ENCODE data around the gene RIN1. TPM values are rescaled to one million over a fixed set of nuclear protein-coding genes. Genes with fewer than 3 reads are reported as not detected.
A peak's percentile ranks its signal among the peaks of the same experiment; 100 is the strongest.

RIN1 gene
- total and polyA plus RNA-seq, 7 experiments from 2014 or later, result 1.4 to 22.9 (median 9.1) TPM

GRCh38 chr11:66328302-66329144 lies 7.7 kb downstream of the RIN1 start:
- intact Hi-C loops (cut with micrococcal nuclease), result loop anchor here (1.0 to 5.0 kb wide), 8 partner anchors 10 to 106 kb away; partner anchors contain the start of genes BRMS1 (in 1 of the 2) and SLC29A2 (in 1 of the 2)
- peak overlapping the region; percentile 18 to 81 (median 68) for H3K4me3 Mint-ChIP-seq
- ChIA-PET CTCF (interaction anchor here (0.7 to 4.7 kb wide), 5 partner anchors 12 to 60 kb away, joined by 3 to 52 read pairs (median 3); no protein-coding TSS in a partner anchor), POLR2A (interaction anchor here (1.0 to 3.0 kb wide), 3 partner anchors 11 to 16 kb away, joined by 3 to 25 read pairs (median 4); partner anchors contain the start of genes BRMS1 and CD248)
- ATAC-seq (peak; percentile 89), DNase-seq (peak; percentile 72 to 88 (median 80))
- H3K27me3 Mint-ChIP-seq, result no peaks in the 10 kb centered on the region
- H3K9me3 Mint-ChIP-seq, result peaks cover 0 to 2% (median 0%) of the 10 kb centered on the region in 11 donors
- Histone ChIP-seq H3K27ac (ENCODE audit: low read depth, low read length) (peak overlapping the region; percentile 82), H3K27me3 (ENCODE audit: control insufficient read depth in 2 of 2, insufficient read depth in 2 of 2, low read length in 2 of 2) (no peaks in the 10 kb centered on the region), H3K36me3 (ENCODE audit: control insufficient read depth in 2 of 3, insufficient read depth in 3 of 3, low read length in 3 of 3) (peaks cover 0 to 13% (median 0%) of the 10 kb centered on the region in 3 experiments), H3K9me3 (ENCODE audit: control insufficient read depth in 2 of 3, low read length in 3 of 3) (no peaks in the 10 kb centered on the region), H3K4me3 (ENCODE audit: low read length) (peak overlapping the region; percentile 36), H3K4me1 (ENCODE audit: control insufficient read depth in 2 of 2, insufficient read depth in 2 of 2, low read length in 2 of 2) (peaks cover 26 to 40% of the 10 kb centered on the region in 2 donors)
- peak overlapping the region; percentile 65 to 97 (median 91) for H3K27ac Mint-ChIP-seq
- H3K4me1 Mint-ChIP-seq, result peaks cover 25 to 49% (median 46%) of the 10 kb centered on the region in 7 donors
- peaks cover 0 to 4% (median 0%) of the 10 kb centered on the region in 5 donors for H3K36me3 Mint-ChIP-seq

GRCh38 chr11:66328031-66328301 lies 8.3 kb downstream of the RIN1 start:
- Mint-ChIP-seq H3K4me3 (peak overlapping the region; percentile 18 to 81 (median 68)), H3K9me3 (peaks cover 0 to 5% (median 0%) of the 10 kb centered on the region in 11 donors), H3K27ac (peak overlapping the region; percentile 65 to 97 (median 91)), H3K36me3 (peaks cover 0 to 4% (median 0%) of the 10 kb centered on the region in 5 donors), H3K27me3 (no peaks in the 10 kb centered on the region), H3K4me1 (peaks cover 27 to 55% (median 48%) of the 10 kb centered on the region in 7 donors)
- peaks cover 0 to 8% (median 0%) of the 10 kb centered on the region in 3 experiments for H3K36me3 ChIP-seq (ENCODE audit: control insufficient read depth in 2 of 3, insufficient read depth in 3 of 3, low read length in 3 of 3)
- POLR2A ChIA-PET, result interaction anchor here (3.0 kb wide), 1 partner anchor 16 kb away, joined by 25 read pairs; no protein-coding TSS in a partner anchor
- H3K27me3 ChIP-seq (ENCODE audit: control insufficient read depth in 2 of 2, insufficient read depth in 2 of 2, low read length in 2 of 2), result no peaks in the 10 kb centered on the region
- ATAC-seq (peak; percentile 74), DNase-seq (no peak)
- H3K4me1 ChIP-seq (ENCODE audit: control insufficient read depth in 2 of 2, insufficient read depth in 2 of 2, low read length in 2 of 2), result peaks cover 26 to 40% of the 10 kb centered on the region in 2 donors
- intact Hi-C loops (cut with micrococcal nuclease), result loop anchor here (1.0 to 5.0 kb wide), 8 partner anchors 10 to 106 kb away; partner anchors contain the start of genes BRMS1 (in 1 of the 2) and SLC29A2 (in 1 of the 2)
- CTCF ChIA-PET, result no interaction called here
- no peaks in the 10 kb centered on the region for H3K9me3 ChIP-seq (ENCODE audit: control insufficient read depth in 2 of 3, low read length in 3 of 3)
- H3K27ac ChIP-seq (ENCODE audit: low read depth, low read length), result peak overlapping the region; percentile 82
- peak overlapping the region; percentile 4 for H3K4me3 ChIP-seq (ENCODE audit: low read length)

- DNase-seq (no peak), ATAC-seq (no peak)
- Mint-ChIP-seq H3K9me3 (peaks cover 0 to 5% (median 0%) of the 10 kb centered on the region in 11 donors), H3K4me3 (peak overlapping the region; percentile 18 to 81 (median 67)), H3K27ac (peak overlapping the region; percentile 65 to 97 (median 91)), H3K4me1 (peaks cover 29 to 60% (median 49%) of the 10 kb centered on the region in 7 donors), H3K27me3 (no peaks in the 10 kb centered on the region), H3K36me3 (no peaks in the 10 kb centered on the region)
- CTCF ChIA-PET, result interaction anchor here (1.3 to 1.6 kb wide), 3 partner anchors 10 to 61 kb away, joined by 8 to 31 read pairs (median 14); partner anchors contain the start of gene CD248
- Histone ChIP-seq H3K36me3 (ENCODE audit: control insufficient read depth in 2 of 3, insufficient read depth in 3 of 3, low read length in 3 of 3) (peaks cover 0 to 3% (median 0%) of the 10 kb centered on the region in 3 experiments), H3K4me1 (ENCODE audit: control insufficient read depth in 2 of 2, insufficient read depth in 2 of 2, low read length in 2 of 2) (peaks cover 26 to 40% of the 10 kb centered on the region in 2 donors), H3K27me3 (ENCODE audit: control insufficient read depth in 2 of 2, insufficient read depth in 2 of 2, low read length in 2 of 2) (no peaks in the 10 kb centered on the region), H3K9me3 (ENCODE audit: control insufficient read depth in 2 of 3, low read length in 3 of 3) (no peaks in the 10 kb centered on the region), H3K4me3 (ENCODE audit: low read length) (peak overlapping the region; percentile 4), H3K27ac (ENCODE audit: low read depth, low read length) (peak overlapping the region; percentile 82)
- POLR2A ChIA-PET, result interaction anchor here (0.6 to 4.0 kb wide), 6 partner anchors 10 to 38 kb away, joined by 3 to 89 read pairs (median 4); partner anchors contain the start of genes BRMS1, CD248 and YIF1A
- intact Hi-C loops (cut with micrococcal nuclease), result loop anchor here (1.0 to 5.0 kb wide), 8 partner anchors 9 to 105 kb away; partner anchors contain the start of genes BRMS1 (in 1 of the 2) and SLC29A2 (in 1 of the 2)
Measured at GRCh38 chr11:66327171-66328030, 8.8 kb downstream of the RIN1 start.

GRCh38 chr11:66326261-66327111 lies 9.7 kb downstream of the RIN1 start:
- ATAC-seq (no peak), DNase-seq (peak in 7 of 9 donors; percentile 44 to 60 (median 58))
- peaks cover 30 to 69% (median 56%) of the 10 kb centered on the region in 7 donors for H3K4me1 Mint-ChIP-seq
- Histone ChIP-seq H3K4me1 (ENCODE audit: control insufficient read depth in 2 of 2, insufficient read depth in 2 of 2, low read length in 2 of 2) (peaks cover 26 to 45% of the 10 kb centered on the region in 2 donors), H3K27me3 (ENCODE audit: control insufficient read depth in 2 of 2, insufficient read depth in 2 of 2, low read length in 2 of 2) (no peaks in the 10 kb centered on the region), H3K9me3 (ENCODE audit: control insufficient read depth in 2 of 3, low read length in 3 of 3) (no peaks in the 10 kb centered on the region), H3K27ac (ENCODE audit: low read depth, low read length) (peak overlapping the region; percentile 82), H3K4me3 (ENCODE audit: low read length) (peak overlapping the region; percentile 30), H3K36me3 (ENCODE audit: control insufficient read depth in 2 of 3, insufficient read depth in 3 of 3, low read length in 3 of 3) (no peaks in the 10 kb centered on the region)
- peak overlapping the region; percentile 25 to 70 (median 68) for H3K4me3 Mint-ChIP-seq
- H3K27me3 Mint-ChIP-seq, result no peaks in the 10 kb centered on the region
- peak overlapping the region; percentile 75 to 94 (median 91) for H3K27ac Mint-ChIP-seq
- H3K9me3 Mint-ChIP-seq, result peaks cover 0 to 5% (median 0%) of the 10 kb centered on the region in 11 donors
- intact Hi-C loops (cut with micrococcal nuclease), result loop anchor here (5.0 kb wide), 2 partner anchors 46 to 61 kb away; partner anchors contain the start of gene SLC29A2 (in 1 of the 2)
- H3K36me3 Mint-ChIP-seq, result no peaks in the 10 kb centered on the region
- POLR2A ChIA-PET, result interaction anchor here (0.6 to 4.0 kb wide), 8 partner anchors 9 to 38 kb away, joined by 3 to 89 read pairs (median 4); partner anchors contain the start of genes BRMS1, CD248, RIN1 and YIF1A
- CTCF ChIA-PET, result interaction anchor here (1.3 to 1.6 kb wide), 3 partner anchors 9 to 62 kb away, joined by 8 to 31 read pairs (median 14); partner anchors contain the start of gene CD248

- DNase-seq, result no peak
- H3K36me3 ChIP-seq (ENCODE audit: control insufficient read depth in 2 of 3, insufficient read depth in 3 of 3, low read length in 3 of 3), result no peaks in the 10 kb centered on the region
- intact Hi-C loops (cut with micrococcal nuclease), result loop anchor here (5.0 kb wide), 2 partner anchors 47 to 62 kb away; partner anchors contain the start of gene SLC29A2 (in 1 of the 2)
- H3K27ac ChIP-seq (ENCODE audit: low read depth, low read length), result peak overlapping the region; percentile 74
- peaks cover 32 to 72% (median 57%) of the 10 kb centered on the region in 7 donors for H3K4me1 Mint-ChIP-seq
- H3K36me3 Mint-ChIP-seq, result peaks cover 0 to under 1% (median 0%) of the 10 kb centered on the region in 5 donors
- peak overlapping the region in 5 of 10 donors; percentile 51 to 70 (median 69) for H3K4me3 Mint-ChIP-seq
- H3K4me3 ChIP-seq (ENCODE audit: low read length), result no peak overlapping the region
- no peaks in the 10 kb centered on the region for H3K9me3 ChIP-seq (ENCODE audit: control insufficient read depth in 2 of 3, low read length in 3 of 3)
- peak overlapping the region; percentile 37 to 93 (median 91) for H3K27ac Mint-ChIP-seq
- peaks cover 26 to 47% of the 10 kb centered on the region in 2 donors for H3K4me1 ChIP-seq (ENCODE audit: control insufficient read depth in 2 of 2, insufficient read depth in 2 of 2, low read length in 2 of 2)
- CTCF ChIA-PET, result interaction anchor here (0.8 to 2.1 kb wide), 2 partner anchors 14 to 19 kb away, joined by 4 to 16 read pairs; partner anchors contain the start of gene BRMS1
- no peak for ATAC-seq
- H3K27me3 Mint-ChIP-seq, result no peaks in the 10 kb centered on the region
- H3K9me3 Mint-ChIP-seq, result peaks cover 0 to 6% (median 0%) of the 10 kb centered on the region in 11 donors
- POLR2A ChIA-PET, result interaction anchor here (4.0 kb wide), 1 partner anchor 13 kb away, joined by 89 read pairs; no protein-coding TSS in a partner anchor
- H3K27me3 ChIP-seq (ENCODE audit: control insufficient read depth in 2 of 2, insufficient read depth in 2 of 2, low read length in 2 of 2), result no peaks in the 10 kb centered on the region
Measured at GRCh38 chr11:66325263-66325671, 11.0 kb downstream of the RIN1 start.
